ENCODE data around the gene ZNF837. TPM values are rescaled to one million over a fixed set of nuclear protein-coding genes. Genes with fewer than 3 reads are reported as not detected.

Gene ZNF837
- total and polyA plus RNA-seq, 2 of the 13 experiments (the other 11 are each of a cell fraction or from before 2014, with no cell fraction given), result 0.29 to 1.3 TPM

GRCh38 chr19:58352760-58353671 is 27.8 kb downstream of the ZNF837 start, which contains the start of gene A1BG (continued):
- TF ChIP-seq ZMAT5 (CRISPR knock-in tag; IDR thresholded peaks at IDR 0.05; ENCODE audit: borderline replicate concordance, low read depth), result no peak
- TF ChIP-seq NFIB (CRISPR knock-in tag; IDR thresholded peaks at IDR 0.05; ENCODE audit: borderline replicate concordance), result no peak
- TF ChIP-seq HMGXB3 (CRISPR knock-in tag; IDR thresholded peaks at IDR 0.05; ENCODE audit: borderline replicate concordance), result no peak
- peak; percentile 88 for TF ChIP-seq ETV5 (CRISPR knock-in tag; IDR thresholded peaks at IDR 0.05; ENCODE audit: borderline replicate concordance)
- 0 out of 2 replicates have a peak, but pooled peaks have one; percentile 57 for TF ChIP-seq ONECUT2 (CRISPR knock-in tag; IDR thresholded peaks at IDR 0.05)
- TF ChIP-seq MEF2D (CRISPR knock-in tag; IDR thresholded peaks at IDR 0.05), result no peak
- TF ChIP-seq ZNF274 (CRISPR knock-in tag; IDR thresholded peaks at IDR 0.05), result peak; percentile 17; the same call in 1 of the 2 replicates
- no peak for TF ChIP-seq ZNF383 (CRISPR knock-in tag; IDR thresholded peaks at IDR 0.05; ENCODE audit: borderline replicate concordance)
- no peak for TF ChIP-seq HNRNPLL (IDR thresholded peaks at IDR 0.05; ENCODE audit: low read depth, low read length, poor library complexity, severe bottlenecking)
- TF ChIP-seq ZNF362 (CRISPR knock-in tag; IDR thresholded peaks at IDR 0.05; ENCODE audit: borderline replicate concordance), result no peak
- no peak for TF ChIP-seq ZNF704 (CRISPR knock-in tag; IDR thresholded peaks at IDR 0.05; ENCODE audit: borderline replicate concordance)
- peak; percentile 92 for TF ChIP-seq RARA (CRISPR knock-in tag; IDR thresholded peaks at IDR 0.05)
- peak; percentile 15; the same call in 1 of the 2 replicates for TF ChIP-seq HDAC2 (CRISPR knock-in tag; IDR thresholded peaks at IDR 0.05)
- TF ChIP-seq ZNF746 (CRISPR knock-in tag; IDR thresholded peaks at IDR 0.05), result peak; percentile 72; the same call in 1 of the 2 replicates
